H9 (cell line): ENCODE measurements around the gene WNT5B. TPM values are rescaled to one million over a fixed set of nuclear protein-coding genes. Genes with fewer than 3 reads are reported as not detected.

Source experiments
- DNase-seq: peaks from one replicate; pipeline ENCODE4 v3.0.0-alpha.2; 2017
- H2AFZ ChIP-seq: one replicate; pipeline ENCODE4 v1.6.1; 2013; ENCODE audit warnings: mild to moderate bottlenecking, low read length, control low read depth, moderate library complexity
- H2AK5ac ChIP-seq: 2 replicates; pipeline ENCODE4 v1.6.1; 2013; ENCODE audit warnings: low read length, control low read depth, mixed read lengths; ENCODE audit not compliant: insufficient read length
- H2BK120ac ChIP-seq: one replicate; pipeline ENCODE4 v1.6.1; 2013; ENCODE audit warnings: low read depth, mild to moderate bottlenecking, low read length, control low read depth, inconsistent platforms; ENCODE audit not compliant: poor library complexity, severe bottlenecking
- H2BK12ac ChIP-seq: 2 replicates; pipeline ENCODE4 v1.6.1; 2013; ENCODE audit warnings: low read length, control low read depth, mixed read lengths, low read depth; ENCODE audit not compliant: insufficient read length
- H2BK15ac ChIP-seq: 2 replicates; pipeline ENCODE4 v1.6.1; 2013; ENCODE audit warnings: low read depth, low read length, control low read depth
- H2BK20ac ChIP-seq: one replicate; pipeline ENCODE4 v1.6.1; 2013; ENCODE audit warnings: low read depth, mild to moderate bottlenecking, low read length, control low read depth, inconsistent platforms; ENCODE audit not compliant: poor library complexity, severe bottlenecking
- H2BK5ac ChIP-seq: 2 replicates; pipeline ENCODE4 v1.6.1; 2013; ENCODE audit warnings: low read length, control low read depth, mixed read lengths; ENCODE audit not compliant: insufficient read length
- H3K14ac ChIP-seq: 2 replicates; pipeline ENCODE4 v1.6.1; 2013; ENCODE audit warnings: low read length, control low read depth; ENCODE audit not compliant: insufficient read depth
- H3K18ac ChIP-seq: 2 replicates; pipeline ENCODE4 v1.6.1; 2013; ENCODE audit warnings: low read depth, mild to moderate bottlenecking, mixed read lengths, low read length, control low read depth; ENCODE audit not compliant: insufficient read length
- H3K23ac ChIP-seq: 2 replicates; pipeline ENCODE4 v1.6.1; 2013; ENCODE audit warnings: low read length, control low read depth, mixed read lengths, low read depth; ENCODE audit not compliant: insufficient read length
- H3K23me2 ChIP-seq: 2 replicates; pipeline ENCODE4 v1.6.1; 2013; ENCODE audit warnings: low read depth, mild to moderate bottlenecking, mixed read lengths, low read length, control low read depth; ENCODE audit not compliant: insufficient read length, poor library complexity, severe bottlenecking
- H3K27ac ChIP-seq: 2 replicates; pipeline ENCODE4 v1.5.1; 2013; ENCODE audit warnings: low read length, control low read depth, mixed read lengths, low read depth; ENCODE audit not compliant: insufficient read length
- H3K27me3 ChIP-seq: 2 replicates; pipeline ENCODE4 v1.6.1; 2013; ENCODE audit warnings: low read length, control low read depth, inconsistent platforms; ENCODE audit not compliant: insufficient read depth
- H3K4ac ChIP-seq: 2 replicates; pipeline ENCODE4 v1.6.1; 2013; ENCODE audit warnings: low read depth, mild to moderate bottlenecking, control low read depth, inconsistent platforms, low read length, moderate library complexity
- H3K4me1 ChIP-seq: 2 replicates; pipeline ENCODE4 v1.6.1; 2013; ENCODE audit warnings: low read length, control low read depth, inconsistent platforms; ENCODE audit not compliant: insufficient read depth
- H3K4me2 ChIP-seq: 2 replicates; pipeline ENCODE4 v1.6.1; 2013; ENCODE audit warnings: low read length, control low read depth, mixed read lengths; ENCODE audit not compliant: insufficient read length, insufficient read depth
- H3K56ac ChIP-seq: 2 replicates; pipeline ENCODE4 v1.6.1; 2013; ENCODE audit warnings: low read depth, mild to moderate bottlenecking, mixed read lengths, low read length, control low read depth; ENCODE audit not compliant: insufficient read length
- H3K79me1 ChIP-seq: 2 replicates; pipeline ENCODE4 v1.6.1; 2013; ENCODE audit warnings: low read depth, mild to moderate bottlenecking, moderate library complexity, low read length, control low read depth, inconsistent platforms; ENCODE audit not compliant: insufficient read depth, poor library complexity, severe bottlenecking
- H3K79me2 ChIP-seq: 2 replicates; pipeline ENCODE4 v1.6.1; 2013; ENCODE audit warnings: low read length, control low read depth, inconsistent platforms; ENCODE audit not compliant: insufficient read depth
- H3K9ac ChIP-seq: 2 replicates; pipeline ENCODE4 v1.6.1; 2013; ENCODE audit warnings: low read length, control low read depth, mixed read lengths; ENCODE audit not compliant: insufficient read length; ENCODE audit errors: extremely low read depth
- H3K9me3 ChIP-seq: one replicate; pipeline ENCODE4 v1.6.1; 2013; ENCODE audit warnings: low read depth, low read length, inconsistent platforms; ENCODE audit not compliant: control insufficient read depth
- H3T11ph ChIP-seq: one replicate; pipeline ENCODE4 v1.6.1; 2013; ENCODE audit warnings: mild to moderate bottlenecking, low read length, control low read depth, inconsistent platforms
- H4K20me1 ChIP-seq: one replicate; pipeline ENCODE4 v1.6.1; 2013; ENCODE audit not compliant: control insufficient read depth, insufficient read length, insufficient read depth
- H4K5ac ChIP-seq: 2 replicates; pipeline ENCODE4 v1.6.1; 2013; ENCODE audit warnings: low read depth, mild to moderate bottlenecking, mixed read lengths, low read length, control low read depth; ENCODE audit not compliant: insufficient read length
- H4K8ac ChIP-seq: replicated peaks from 2 replicates; pipeline ENCODE4 v1.6.1; 2013; ENCODE audit warnings: low read length, control low read depth, mixed read lengths, low read depth; ENCODE audit not compliant: insufficient read length
- H4K91ac ChIP-seq: 2 replicates; pipeline ENCODE4 v1.6.1; 2013; ENCODE audit warnings: low read depth, mild to moderate bottlenecking, moderate library complexity, mixed read lengths, low read length, control low read depth; ENCODE audit not compliant: insufficient read length
- H3K27ac Mint-ChIP-seq, 3 experiments: 2 replicates in 2 of 3; 3 replicates in 1 of 3; pipeline ENCODE4 v1.8.0; 2020 to 2021; ENCODE audit warnings: mixed read lengths in 3 of 3, mild to moderate bottlenecking in 1 of 3, moderate library complexity in 1 of 3
- H3K27me3 Mint-ChIP-seq: 2 replicates; pipeline ENCODE4 v1.8.0; 2021; ENCODE audit warnings: low read depth, mild to moderate bottlenecking, moderate library complexity, mixed read lengths
- H3K36me3 Mint-ChIP-seq, 3 experiments: 2 replicates in 2 of 3; 3 replicates in 1 of 3; pipeline ENCODE4 v1.8.0; 2020 to 2021; ENCODE audit warnings: low read depth in 3 of 3, mixed read lengths in 3 of 3; ENCODE audit not compliant: insufficient read depth in 1 of 3
- H3K4me1 Mint-ChIP-seq, 2 experiments: 2 replicates each; pipeline ENCODE4 v1.8.0; 2020; ENCODE audit warnings: mixed read lengths in 2 of 2
- H3K4me3 Mint-ChIP-seq, 2 experiments: 2 replicates in 1 of 2; 3 replicates in 1 of 2; pipeline ENCODE4 v1.8.0; 2020 to 2021; ENCODE audit warnings: mild to moderate bottlenecking in 2 of 2, mixed read lengths in 2 of 2, moderate library complexity in 1 of 2
- H3K9me3 Mint-ChIP-seq, 2 experiments: 2 replicates in 1 of 2; 3 replicates in 1 of 2; pipeline ENCODE4 v1.8.0; 2020; ENCODE audit warnings: mild to moderate bottlenecking in 2 of 2, mixed read lengths in 2 of 2, moderate library complexity in 1 of 2
- CTCF ChIP-seq: fragments of 200-600 bp; sonication (generic); conservative IDR thresholded peaks from 3 replicates; pipeline ENCODE4 v1.8.0; 2021; ENCODE audit warnings: antibody characterized with exemption, mild to moderate bottlenecking
- WGBS: extraction: QIAGEN DNeasy Blood & Tissue Kit; methylation state at CpG from one replicate; pipeline ENCODE4 v1.1.7; 2013; ENCODE audit warnings: missing lambda C conversion rate, low lambda C conversion rate, mixed read lengths; ENCODE audit not compliant: insufficient read length; ENCODE audit errors: extremely low coverage; 5-methylcytosine and 5-hydroxymethylcytosine counted together
- total RNA-seq: library from RNA; stranded (reverse); gene quantifications from 2 replicates; pipeline ENCODE4 v1.2.1, GENCODE V29; 2021

The WNT5B gene
- total RNA-seq, 1 experiment from 2014 or later: 1.5 TPM

- Histone ChIP-seq H4K91ac (no peak overlapping the region), H3K4me1 (0 out of 2 replicates have a peak, but pooled peaks cover 2% of the 10 kb centered on the region), H3T11ph (no peak overlapping the region), H2BK120ac (no peak overlapping the region), H2AFZ (no peak overlapping the region), H2BK20ac (no peak overlapping the region), H2BK12ac (no peak overlapping the region), H2AK5ac (no peak overlapping the region), H3K9me3 (no peaks in the 10 kb centered on the region), H3K79me1 (no peaks in the 10 kb centered on the region), H3K27ac (no peak overlapping the region), H3K18ac (no peak overlapping the region), H3K4me2 (no peak overlapping the region), H3K4ac (no peak overlapping the region), H3K9ac (no peak overlapping the region), H3K23me2 (peaks cover 6% of the 10 kb centered on the region), H4K5ac (no peak overlapping the region), H3K56ac (no peak overlapping the region), H3K23ac (no peak overlapping the region), H4K20me1 (no peaks in the 10 kb centered on the region), H2BK5ac (no peak overlapping the region), H2BK15ac (no peak overlapping the region), H3K79me2 (no peaks in the 10 kb centered on the region), H3K27me3 (peaks cover 2% of the 10 kb centered on the region; the same call in 1 of the 2 replicates), H4K8ac (no peak overlapping the region), H3K14ac (no peak overlapping the region)
- H3K27me3 Mint-ChIP-seq: peaks cover 58% of the 10 kb centered on the region
- H3K27ac Mint-ChIP-seq: no peak overlapping the region
- peaks cover 16 to 20% of the 10 kb centered on the region in 2 experiments for H3K4me1 Mint-ChIP-seq
- no peaks in the 10 kb centered on the region for H3K9me3 Mint-ChIP-seq
- no peak for DNase-seq
- no CpG with 5 or more reads among the region's 7 CpGs for WGBS
- no peak for TF ChIP-seq CTCF
- H3K36me3 Mint-ChIP-seq: no peaks in the 10 kb centered on the region
- no peak overlapping the region for H3K4me3 Mint-ChIP-seq
Measured at GRCh38 chr12:1603269-1603993, 25.6 kb upstream of the WNT5B start.
